ENCODE results near the gene PLA2G3. TPM values are rescaled to one million over a fixed set of nuclear protein-coding genes. Genes with fewer than 3 reads are reported as not detected.

The PLA2G3 gene
- total and polyA plus RNA-seq, 2 experiments from 2014 or later = 18.0 to 34.5 TPM

DNA sequence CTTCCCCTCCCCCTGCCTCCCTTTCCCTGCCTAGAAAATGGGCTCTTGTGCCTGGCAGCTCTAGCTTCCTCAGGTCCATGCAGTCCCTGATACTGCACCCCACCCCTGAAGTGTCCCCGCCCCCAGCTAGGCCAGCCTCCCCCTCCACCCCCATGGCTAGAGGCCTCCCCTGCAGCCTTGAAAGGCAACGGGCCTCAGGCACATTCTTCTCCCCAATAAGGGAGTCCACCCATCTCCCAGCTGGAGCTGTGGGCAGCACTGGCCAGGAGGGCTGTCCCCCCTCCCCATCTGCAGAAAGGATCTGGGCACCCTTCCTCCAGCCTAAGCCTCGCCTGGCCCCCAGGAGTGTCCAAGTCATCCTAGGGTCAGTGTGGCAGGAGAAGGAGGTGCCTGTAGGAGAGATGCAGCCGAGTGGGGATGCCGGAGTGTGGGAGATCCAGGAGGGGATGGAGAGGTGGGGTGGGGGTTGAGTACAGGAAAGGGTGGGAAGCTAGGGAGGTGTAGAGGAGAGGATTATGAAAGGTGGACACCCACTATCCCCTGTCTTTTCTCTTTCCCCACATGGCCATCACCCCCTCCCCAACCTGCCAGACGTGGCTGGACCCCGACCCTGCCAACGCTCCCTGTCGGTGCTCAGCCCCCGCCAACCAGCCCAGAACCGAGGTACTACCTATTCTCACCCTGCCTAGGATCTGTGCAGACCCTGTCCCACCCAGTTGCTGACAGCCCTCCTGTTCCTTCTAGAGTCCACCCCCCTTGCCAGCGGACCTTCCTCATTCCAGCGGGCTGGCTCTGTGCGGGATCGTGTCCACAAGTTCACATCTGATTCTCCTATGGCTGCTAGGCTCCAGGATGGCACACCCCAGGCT, 49.9 kb downstream of the PLA2G3 start:
- TF ChIP-seq EZH2phosphoT487 (IDR thresholded peaks at IDR 0.05; ENCODE audit: unreplicated experiment) (no peak), STAT1 (IDR thresholded peaks at IDR 0.05; ENCODE audit: unreplicated experiment) (no peak), CREB1 (CRISPR knock-in tag; IDR thresholded peaks at IDR 0.05; ENCODE audit: low read depth) (no peak), ZNF331 (CRISPR knock-in tag; IDR thresholded peaks at IDR 0.05; ENCODE audit: low read depth) (no peak), JUNB (IDR thresholded peaks at IDR 0.05; ENCODE audit: unreplicated experiment) (no peak), POLR2AphosphoS5 (IDR thresholded peaks at IDR 0.05; ENCODE audit: low read depth) (no peak), EZH2 (IDR thresholded peaks at IDR 0.05; ENCODE audit: low read depth, unreplicated experiment) (no peak), NANOG (IDR thresholded peaks at IDR 0.05; ENCODE audit: borderline replicate concordance) (no peak), CTCF (conservative IDR thresholded peaks at IDR 0.05; ENCODE audit: low read depth in 2 of 2) (no peak)
- TF ChIP-seq, protein P1, sequence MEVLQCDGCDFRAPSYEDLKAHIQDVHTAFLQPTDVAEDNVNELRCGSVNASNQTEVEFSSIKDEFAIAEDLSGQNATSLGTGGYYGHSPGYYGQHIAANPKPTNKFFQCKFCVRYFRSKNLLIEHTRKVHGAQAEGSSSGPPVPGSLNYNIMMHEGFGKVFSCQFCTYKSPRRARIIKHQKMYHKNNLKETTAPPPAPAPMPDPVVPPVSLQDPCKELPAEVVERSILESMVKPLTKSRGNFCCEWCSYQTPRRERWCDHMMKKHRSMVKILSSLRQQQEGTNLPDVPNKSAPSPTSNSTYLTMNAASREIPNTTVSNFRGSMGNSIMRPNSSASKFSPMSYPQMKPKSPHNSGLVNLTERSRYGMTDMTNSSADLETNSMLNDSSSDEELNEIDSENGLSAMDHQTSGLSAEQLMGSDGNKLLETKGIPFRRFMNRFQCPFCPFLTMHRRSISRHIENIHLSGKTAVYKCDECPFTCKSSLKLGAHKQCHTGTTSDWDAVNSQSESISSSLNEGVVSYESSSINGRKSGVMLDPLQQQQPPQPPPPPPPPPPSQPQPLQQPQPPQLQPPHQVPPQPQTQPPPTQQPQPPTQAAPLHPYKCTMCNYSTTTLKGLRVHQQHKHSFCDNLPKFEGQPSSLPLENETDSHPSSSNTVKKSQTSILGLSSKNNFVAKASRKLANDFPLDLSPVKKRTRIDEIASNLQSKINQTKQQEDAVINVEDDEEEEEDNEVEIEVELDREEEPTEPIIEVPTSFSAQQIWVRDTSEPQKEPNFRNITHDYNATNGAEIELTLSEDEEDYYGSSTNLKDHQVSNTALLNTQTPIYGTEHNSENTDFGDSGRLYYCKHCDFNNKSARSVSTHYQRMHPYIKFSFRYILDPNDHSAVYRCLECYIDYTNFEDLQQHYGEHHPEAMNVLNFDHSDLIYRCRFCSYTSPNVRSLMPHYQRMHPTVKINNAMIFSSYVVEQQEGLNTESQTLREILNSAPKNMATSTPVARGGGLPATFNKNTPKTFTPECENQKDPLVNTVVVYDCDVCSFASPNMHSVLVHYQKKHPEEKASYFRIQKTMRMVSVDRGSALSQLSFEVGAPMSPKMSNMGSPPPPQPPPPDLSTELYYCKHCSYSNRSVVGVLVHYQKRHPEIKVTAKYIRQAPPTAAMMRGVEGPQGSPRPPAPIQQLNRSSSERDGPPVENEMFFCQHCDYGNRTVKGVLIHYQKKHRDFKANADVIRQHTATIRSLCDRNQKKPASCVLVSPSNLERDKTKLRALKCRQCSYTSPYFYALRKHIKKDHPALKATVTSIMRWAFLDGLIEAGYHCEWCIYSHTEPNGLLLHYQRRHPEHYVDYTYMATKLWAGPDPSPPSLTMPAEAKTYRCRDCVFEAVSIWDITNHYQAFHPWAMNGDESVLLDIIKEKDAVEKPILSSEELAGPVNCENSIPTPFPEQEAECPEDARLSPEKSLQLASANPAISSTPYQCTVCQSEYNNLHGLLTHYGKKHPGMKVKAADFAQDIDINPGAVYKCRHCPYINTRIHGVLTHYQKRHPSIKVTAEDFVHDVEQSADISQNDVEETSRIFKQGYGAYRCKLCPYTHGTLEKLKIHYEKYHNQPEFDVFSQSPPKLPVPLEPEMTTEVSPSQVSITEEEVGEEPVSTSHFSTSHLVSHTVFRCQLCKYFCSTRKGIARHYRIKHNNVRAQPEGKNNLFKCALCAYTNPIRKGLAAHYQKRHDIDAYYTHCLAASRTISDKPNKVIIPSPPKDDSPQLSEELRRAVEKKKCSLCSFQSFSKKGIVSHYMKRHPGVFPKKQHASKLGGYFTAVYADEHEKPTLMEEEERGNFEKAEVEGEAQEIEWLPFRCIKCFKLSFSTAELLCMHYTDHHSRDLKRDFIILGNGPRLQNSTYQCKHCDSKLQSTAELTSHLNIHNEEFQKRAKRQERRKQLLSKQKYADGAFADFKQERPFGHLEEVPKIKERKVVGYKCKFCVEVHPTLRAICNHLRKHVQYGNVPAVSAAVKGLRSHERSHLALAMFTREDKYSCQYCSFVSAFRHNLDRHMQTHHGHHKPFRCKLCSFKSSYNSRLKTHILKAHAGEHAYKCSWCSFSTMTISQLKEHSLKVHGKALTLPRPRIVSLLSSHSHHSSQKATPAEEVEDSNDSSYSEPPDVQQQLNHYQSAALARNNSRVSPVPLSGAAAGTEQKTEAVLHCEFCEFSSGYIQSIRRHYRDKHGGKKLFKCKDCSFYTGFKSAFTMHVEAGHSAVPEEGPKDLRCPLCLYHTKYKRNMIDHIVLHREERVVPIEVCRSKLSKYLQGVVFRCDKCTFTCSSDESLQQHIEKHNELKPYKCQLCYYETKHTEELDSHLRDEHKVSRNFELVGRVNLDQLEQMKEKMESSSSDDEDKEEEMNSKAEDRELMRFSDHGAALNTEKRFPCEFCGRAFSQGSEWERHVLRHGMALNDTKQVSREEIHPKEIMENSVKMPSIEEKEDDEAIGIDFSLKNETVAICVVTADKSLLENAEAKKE (CRISPR knock-in tag; IDR thresholded peaks at IDR 0.05) = no peak
- TF ChIP-seq, protein P2, sequence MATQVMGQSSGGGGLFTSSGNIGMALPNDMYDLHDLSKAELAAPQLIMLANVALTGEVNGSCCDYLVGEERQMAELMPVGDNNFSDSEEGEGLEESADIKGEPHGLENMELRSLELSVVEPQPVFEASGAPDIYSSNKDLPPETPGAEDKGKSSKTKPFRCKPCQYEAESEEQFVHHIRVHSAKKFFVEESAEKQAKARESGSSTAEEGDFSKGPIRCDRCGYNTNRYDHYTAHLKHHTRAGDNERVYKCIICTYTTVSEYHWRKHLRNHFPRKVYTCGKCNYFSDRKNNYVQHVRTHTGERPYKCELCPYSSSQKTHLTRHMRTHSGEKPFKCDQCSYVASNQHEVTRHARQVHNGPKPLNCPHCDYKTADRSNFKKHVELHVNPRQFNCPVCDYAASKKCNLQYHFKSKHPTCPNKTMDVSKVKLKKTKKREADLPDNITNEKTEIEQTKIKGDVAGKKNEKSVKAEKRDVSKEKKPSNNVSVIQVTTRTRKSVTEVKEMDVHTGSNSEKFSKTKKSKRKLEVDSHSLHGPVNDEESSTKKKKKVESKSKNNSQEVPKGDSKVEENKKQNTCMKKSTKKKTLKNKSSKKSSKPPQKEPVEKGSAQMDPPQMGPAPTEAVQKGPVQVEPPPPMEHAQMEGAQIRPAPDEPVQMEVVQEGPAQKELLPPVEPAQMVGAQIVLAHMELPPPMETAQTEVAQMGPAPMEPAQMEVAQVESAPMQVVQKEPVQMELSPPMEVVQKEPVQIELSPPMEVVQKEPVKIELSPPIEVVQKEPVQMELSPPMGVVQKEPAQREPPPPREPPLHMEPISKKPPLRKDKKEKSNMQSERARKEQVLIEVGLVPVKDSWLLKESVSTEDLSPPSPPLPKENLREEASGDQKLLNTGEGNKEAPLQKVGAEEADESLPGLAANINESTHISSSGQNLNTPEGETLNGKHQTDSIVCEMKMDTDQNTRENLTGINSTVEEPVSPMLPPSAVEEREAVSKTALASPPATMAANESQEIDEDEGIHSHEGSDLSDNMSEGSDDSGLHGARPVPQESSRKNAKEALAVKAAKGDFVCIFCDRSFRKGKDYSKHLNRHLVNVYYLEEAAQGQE (IDR thresholded peaks at IDR 0.05; ENCODE audit: unreplicated experiment) = no peak
- TF ChIP-seq, protein P3, sequence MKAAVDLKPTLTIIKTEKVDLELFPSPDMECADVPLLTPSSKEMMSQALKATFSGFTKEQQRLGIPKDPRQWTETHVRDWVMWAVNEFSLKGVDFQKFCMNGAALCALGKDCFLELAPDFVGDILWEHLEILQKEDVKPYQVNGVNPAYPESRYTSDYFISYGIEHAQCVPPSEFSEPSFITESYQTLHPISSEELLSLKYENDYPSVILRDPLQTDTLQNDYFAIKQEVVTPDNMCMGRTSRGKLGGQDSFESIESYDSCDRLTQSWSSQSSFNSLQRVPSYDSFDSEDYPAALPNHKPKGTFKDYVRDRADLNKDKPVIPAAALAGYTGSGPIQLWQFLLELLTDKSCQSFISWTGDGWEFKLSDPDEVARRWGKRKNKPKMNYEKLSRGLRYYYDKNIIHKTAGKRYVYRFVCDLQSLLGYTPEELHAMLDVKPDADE (IDR thresholded peaks at IDR 0.05) = no peak
- ATAC-seq (no peak), DNase-seq (ENCODE audit: low spot score) (no peak)
- H3K36me3 Mint-ChIP-seq (ENCODE audit: low read depth) = no peaks in the 10 kb centered on the region
- peaks cover 2% of the 10 kb centered on the region; the same call in 2 of the 3 replicates for H3K4me1 Mint-ChIP-seq
- Histone ChIP-seq H3K4me2 (no peak overlapping the region), H3K4me3 (no peak overlapping the region), H4K20me1 (replicated peaks; ENCODE audit: insufficient read depth) (no peaks in the 10 kb centered on the region), H3K9me2 (ENCODE audit: insufficient read depth) (no peaks in the 10 kb centered on the region), H2AFZ (no peak overlapping the region), H3K4me1 (ENCODE audit: insufficient read depth) (no peaks in the 10 kb centered on the region), H3F3A (replicated peaks; ENCODE audit: low read depth) (no peaks in the 10 kb centered on the region), H3K27ac (ENCODE audit: low read depth) (no peak overlapping the region), H3K79me2 (replicated peaks; ENCODE audit: insufficient read depth) (no peaks in the 10 kb centered on the region), H3K36me3 (ENCODE audit: insufficient read depth) (no peaks in the 10 kb centered on the region), H3K27me3 (ENCODE audit: insufficient read depth) (no peaks in the 10 kb centered on the region)
- H3K4me3 Mint-ChIP-seq = no peak overlapping the region
- H3K27ac Mint-ChIP-seq = no peak overlapping the region
- no peaks in the 10 kb centered on the region for H3K9me3 Mint-ChIP-seq
- H3K27me3 Mint-ChIP-seq (ENCODE audit: insufficient read depth, low read depth, poor library complexity) = peaks cover 14% of the 10 kb centered on the region

Data from GM23338 (cell line).